ENCODE data around the gene SERPIND1. TPM values are rescaled to one million over a fixed set of nuclear protein-coding genes. Genes with fewer than 3 reads are reported as not detected.

The SERPIND1 gene
- total RNA-seq (2021) (0.15 and 0.19 TPM in 2 replicates), Bru-seq, nascent RNA (not detected), BruChase-seq, experiment 1, labeled RNA remaining after a 2-hour chase (not detected), BruChase-seq, experiment 2, labeled RNA remaining after a 6-hour chase (percentile 16 among the genes with signal in this experiment)
- long read RNA-seq, partial matches to known transcripts = 2 of 4 reads
- long read RNA-seq, other reads (novel, unspliced or antisense) = 2 of 4 reads

GRCh38 chr22:20773793-20774212 is at the start of gene SERPIND1:
SERPIND1 (plus strand) TSS chr22:20774113; CDS start chr22:20779313, 5,200 bp downstream.
- CTCF ChIA-PET = no interaction called here

GRCh38 chr22:20724676-20725454 is 49.0 kb upstream of the SERPIND1 start:
- BruUV-seq (replicated peaks) = no TSS peak
- intact Hi-C loops (cut with micrococcal nuclease; ENCODE audit: unreplicated experiment) = no loop called here
- Histone ChIP-seq H3K9me3 (ENCODE audit: low read depth, low read length, poor library complexity, severe bottlenecking) (no peaks in the 10 kb centered on the region), H3K4me1 (ENCODE audit: insufficient read depth, low read length, poor library complexity, severe bottlenecking) (no peaks in the 10 kb centered on the region), H3K27me3 (replicated peaks; ENCODE audit: insufficient read depth, low read depth, low read length, poor library complexity) (no peaks in the 10 kb centered on the region), H3K27ac (ENCODE audit: low read depth, low read length, poor library complexity, severe bottlenecking) (no peak overlapping the region), H3K4me3 (ENCODE audit: low read depth, low read length, poor library complexity, severe bottlenecking) (no peak overlapping the region), H3K36me3 (ENCODE audit: insufficient read depth, low read length, poor library complexity, severe bottlenecking) (peaks cover 8% of the 10 kb centered on the region)
- ChIA-PET POLR2A (ENCODE audit: low non-redundant PET) (no interaction called here), CTCF (no interaction called here)
- no peak for TF ChIP-seq EZH2 (IDR thresholded peaks at IDR 0.05; ENCODE audit: borderline replicate concordance, low read depth, low read length, poor library complexity, severe bottlenecking)
- no peak for TF ChIP-seq CTCF (conservative IDR thresholded peaks at IDR 0.05; ENCODE audit: low read depth, low read length)
- no peak for DNase-seq (ENCODE audit: low spot score)

More at GRCh38 chr22:20773793-20774212, at the start of gene SERPIND1:
- no peak for TF ChIP-seq EZH2 (IDR thresholded peaks at IDR 0.05; ENCODE audit: borderline replicate concordance, low read depth, low read length, poor library complexity, severe bottlenecking)
- TF ChIP-seq CTCF (conservative IDR thresholded peaks at IDR 0.05; ENCODE audit: low read depth, low read length) = no peak
- POLR2A ChIA-PET (ENCODE audit: low non-redundant PET) = no interaction called here
- H3K4me1 ChIP-seq (ENCODE audit: insufficient read depth, low read length, poor library complexity, severe bottlenecking) = no peaks in the 10 kb centered on the region
- BruUV-seq (replicated peaks) = no TSS peak
- no peak within 1 kb of the TSS for H3K4me3 ChIP-seq (ENCODE audit: low read depth, low read length, poor library complexity, severe bottlenecking)
- no peak within 1 kb of the TSS for H3K27ac ChIP-seq (ENCODE audit: low read depth, low read length, poor library complexity, severe bottlenecking)
- H3K36me3 ChIP-seq (ENCODE audit: insufficient read depth, low read length, poor library complexity, severe bottlenecking) = no peaks in the 10 kb centered on the region
- DNase-seq (ENCODE audit: low spot score) = no peak
- intact Hi-C loops (cut with micrococcal nuclease; ENCODE audit: unreplicated experiment) = no loop called here
- H3K9me3 ChIP-seq (ENCODE audit: low read depth, low read length, poor library complexity, severe bottlenecking) = no peaks in the 10 kb centered on the region
- no peaks in the 10 kb centered on the region for H3K27me3 ChIP-seq (replicated peaks; ENCODE audit: insufficient read depth, low read depth, low read length, poor library complexity)

- Histone ChIP-seq H3K9me3 (ENCODE audit: low read depth, low read length, poor library complexity, severe bottlenecking) (no peaks in the 10 kb centered on the region), H3K27me3 (replicated peaks; ENCODE audit: insufficient read depth, low read depth, low read length, poor library complexity) (no peaks in the 10 kb centered on the region), H3K36me3 (ENCODE audit: insufficient read depth, low read length, poor library complexity, severe bottlenecking) (peaks cover 8% of the 10 kb centered on the region), H3K4me3 (ENCODE audit: low read depth, low read length, poor library complexity, severe bottlenecking) (no peak overlapping the region), H3K4me1 (ENCODE audit: insufficient read depth, low read length, poor library complexity, severe bottlenecking) (no peaks in the 10 kb centered on the region), H3K27ac (ENCODE audit: low read depth, low read length, poor library complexity, severe bottlenecking) (no peak overlapping the region)
- no peak for TF ChIP-seq CTCF (conservative IDR thresholded peaks at IDR 0.05; ENCODE audit: low read depth, low read length)
- TF ChIP-seq EZH2 (IDR thresholded peaks at IDR 0.05; ENCODE audit: borderline replicate concordance, low read depth, low read length, poor library complexity, severe bottlenecking) = no peak
- DNase-seq (ENCODE audit: low spot score) = no peak
- POLR2A ChIA-PET (ENCODE audit: low non-redundant PET) = no interaction called here
- CTCF ChIA-PET = no interaction called here
- intact Hi-C loops (cut with micrococcal nuclease; ENCODE audit: unreplicated experiment) = no loop called here
- no TSS peak for BruUV-seq (replicated peaks)
Observed at GRCh38 chr22:20725987-20726558, 47.8 kb upstream of the SERPIND1 start.
